GM18907 (cell line): Measurements from ENCODE around the gene RAB18.
"Not testable (repeated sequence)": the region's sequence is repeated elsewhere in the genome, so short reads cannot be mapped to it uniquely, and the experiment has no call there.

Experiments used
- ATAC-seq: cut with Tn5 transposase; IDR thresholded peaks from one replicate; pipeline ENCODE4 v1.9.1; 2021; ENCODE audit warnings: mild to moderate bottlenecking, moderate library complexity; ENCODE audit not compliant: unreplicated experiment

Gene RAB18

DNA sequence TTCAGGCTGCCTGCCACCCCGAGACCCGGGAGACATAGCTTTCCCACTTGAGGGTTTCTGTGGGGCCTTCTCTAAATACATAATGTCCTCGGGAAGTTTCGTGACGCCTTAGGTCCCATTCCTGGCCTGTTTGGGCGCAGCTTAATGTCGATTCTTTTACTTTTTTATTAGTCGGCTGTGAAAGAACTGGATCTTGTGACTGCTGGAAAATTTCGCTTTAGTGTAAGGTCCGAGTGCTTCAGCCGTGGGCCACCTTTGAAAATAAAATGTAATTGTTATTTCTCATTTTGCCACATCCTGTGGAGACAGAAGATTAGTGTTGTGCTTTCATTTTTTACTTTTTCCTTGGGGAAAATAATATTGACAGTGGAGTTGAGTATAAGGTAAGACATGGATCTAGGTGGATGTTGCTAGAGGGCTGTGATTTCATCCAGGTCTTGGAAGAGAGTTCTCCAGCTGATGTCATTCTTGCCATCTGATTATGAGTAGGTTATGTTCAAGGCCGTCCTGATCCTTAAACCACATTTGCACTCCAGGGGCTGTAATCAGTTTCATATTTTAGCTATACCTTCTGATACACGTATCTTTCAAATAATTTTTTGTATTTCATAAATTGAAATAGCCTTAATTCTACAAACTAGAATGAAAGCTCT, 830 bp downstream of the RAB18 start:
- no peak for ATAC-seq

DNA sequence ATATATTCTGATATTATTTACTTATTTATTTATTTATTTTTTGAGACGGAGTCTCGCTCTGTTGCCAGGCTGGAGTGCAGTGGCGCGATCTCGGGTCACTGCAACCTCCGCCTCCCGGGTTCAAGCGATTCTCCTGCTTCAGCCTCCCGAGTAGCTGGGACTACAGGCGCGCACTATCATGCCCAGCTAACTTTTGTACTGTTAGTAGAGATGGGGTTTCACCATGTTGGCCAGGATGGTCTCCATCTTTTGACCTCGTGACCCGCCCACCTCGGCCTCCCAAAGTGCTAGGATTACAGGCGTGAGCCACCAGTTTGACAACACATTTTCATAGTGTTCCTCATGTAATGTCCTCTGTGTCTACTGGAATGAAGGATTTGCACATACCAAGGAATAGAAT, 1.4 kb downstream of the RAB18 start:
- ATAC-seq, result not testable (repeated sequence)

DNA sequence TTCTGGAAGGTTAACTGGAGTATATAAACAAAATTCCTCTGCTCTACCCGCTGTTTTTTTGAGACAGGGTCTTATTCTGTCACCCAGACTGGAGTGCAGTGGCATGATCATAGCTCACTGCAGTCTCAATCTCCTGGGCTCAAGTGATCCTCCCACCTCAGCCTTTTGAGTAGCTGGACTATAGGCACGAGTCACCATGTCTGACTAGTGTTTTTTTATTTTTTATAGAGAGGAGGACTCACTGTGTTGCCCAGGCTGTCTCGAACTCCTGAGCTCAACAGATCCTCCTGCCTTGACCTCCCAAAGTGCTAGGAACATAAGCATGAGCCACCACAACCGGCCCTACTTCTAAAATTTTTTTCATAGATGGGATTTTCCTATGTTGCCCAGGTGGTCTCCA, 2.2 kb downstream of the RAB18 start:
- no peak for ATAC-seq

DNA sequence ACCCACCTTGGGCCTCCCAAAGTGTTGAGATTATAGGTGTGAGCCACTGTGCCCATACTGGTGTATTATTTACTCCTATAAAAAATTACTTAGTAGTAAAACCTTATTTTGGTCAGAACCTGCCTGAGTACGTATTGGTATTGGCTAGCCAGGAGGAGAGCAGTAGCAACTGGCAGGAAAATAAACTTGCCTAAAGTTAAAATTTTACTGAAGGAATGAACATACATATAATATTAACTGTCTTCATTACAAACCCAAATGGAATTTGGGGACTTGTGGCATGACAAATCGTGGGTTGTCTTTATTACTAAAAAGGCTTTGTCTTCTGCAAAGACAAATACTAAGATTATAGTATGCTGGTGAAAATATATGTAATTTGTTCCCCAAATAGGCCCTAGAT, 8.4 kb downstream of the RAB18 start:
- no peak for ATAC-seq

- ATAC-seq, result no peak
These were observed 9.5 kb downstream of the RAB18 start for GRCh38 chr10:27513451-27514191.

DNA sequence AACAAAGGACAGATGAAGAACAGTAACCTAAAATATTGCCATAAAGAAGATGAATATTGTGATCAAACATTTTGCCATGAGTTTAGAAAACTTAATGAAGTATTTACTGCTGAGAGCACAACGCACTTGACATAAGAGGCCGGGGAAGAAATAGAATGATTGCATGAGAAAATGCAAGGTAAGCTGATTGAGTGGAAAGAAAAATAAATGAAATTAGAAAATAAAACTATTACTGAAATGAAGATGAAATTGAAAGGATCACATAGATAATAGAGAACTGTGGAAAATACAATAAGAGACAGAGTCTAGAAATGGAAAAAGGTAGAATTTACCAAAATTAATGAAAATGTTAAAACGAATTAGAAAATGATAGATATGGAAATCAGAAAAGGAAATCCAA, 10.1 kb downstream of the RAB18 start:
- ATAC-seq, result no peak

- ATAC-seq, result no peak
These were observed 14.2 kb downstream of the RAB18 start for GRCh38 chr10:27518261-27518660.

- no peak for ATAC-seq
These were observed 21.7 kb downstream of the RAB18 start for GRCh38 chr10:27525819-27526218.

DNA sequence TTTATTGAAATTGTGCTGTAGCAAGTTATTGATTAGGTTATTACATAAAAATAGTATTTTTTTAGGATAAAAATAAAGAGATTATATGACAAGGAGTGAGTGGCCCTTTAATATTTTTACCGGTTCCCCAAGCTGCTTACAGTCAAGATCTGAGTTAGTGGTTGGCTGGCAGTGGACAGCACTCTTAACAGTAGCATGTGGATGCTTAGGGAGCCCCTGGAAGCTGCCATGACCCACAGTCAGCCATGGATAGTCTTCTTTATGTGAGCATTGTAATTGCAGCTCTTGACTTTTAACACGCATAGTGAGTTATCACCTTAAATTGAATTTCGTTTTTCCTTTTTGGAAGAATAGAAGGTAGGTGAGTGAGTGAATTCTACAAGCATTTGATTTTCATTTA, 22.1 kb downstream of the RAB18 start:
- no peak for ATAC-seq

DNA sequence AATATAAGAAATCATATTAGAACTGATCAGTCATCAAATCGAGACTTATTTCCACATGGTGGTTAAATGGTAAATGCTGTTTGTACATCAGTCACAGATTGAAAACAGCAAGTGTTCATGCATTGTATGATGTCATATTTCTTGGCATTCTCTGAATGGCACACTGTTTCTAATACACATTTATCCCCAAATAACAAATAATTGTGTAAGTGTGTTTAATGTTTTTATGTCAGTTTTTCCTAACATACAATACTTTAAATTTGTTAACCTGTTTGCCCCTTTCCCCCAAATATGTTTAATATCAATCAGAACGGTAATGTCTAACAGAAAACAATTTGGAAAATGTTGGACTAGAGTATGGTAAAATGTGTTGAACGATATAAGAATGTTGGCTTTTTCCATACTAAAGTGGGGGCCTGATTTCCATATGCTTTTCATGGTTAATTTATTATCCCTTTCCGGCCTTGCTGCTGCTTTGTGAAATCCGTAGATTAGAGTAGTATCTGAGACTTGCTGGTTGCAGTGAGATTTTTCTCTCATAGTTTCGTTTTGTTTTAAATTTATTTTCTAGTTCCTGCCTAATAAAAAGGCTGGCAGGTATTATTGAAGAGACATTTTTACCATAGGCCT, 23.7 kb downstream of the RAB18 start:
- no peak for ATAC-seq

GRCh38 chr10:27529010-27529783, 25.1 kb downstream of the RAB18 start:
- ATAC-seq, result no peak

- ATAC-seq, result no peak
These were observed 26.4 kb downstream of the RAB18 start for GRCh38 chr10:27530477-27530876.

GRCh38 chr10:27531336-27531847, 27.3 kb downstream of the RAB18 start:
- ATAC-seq, result no peak

DNA sequence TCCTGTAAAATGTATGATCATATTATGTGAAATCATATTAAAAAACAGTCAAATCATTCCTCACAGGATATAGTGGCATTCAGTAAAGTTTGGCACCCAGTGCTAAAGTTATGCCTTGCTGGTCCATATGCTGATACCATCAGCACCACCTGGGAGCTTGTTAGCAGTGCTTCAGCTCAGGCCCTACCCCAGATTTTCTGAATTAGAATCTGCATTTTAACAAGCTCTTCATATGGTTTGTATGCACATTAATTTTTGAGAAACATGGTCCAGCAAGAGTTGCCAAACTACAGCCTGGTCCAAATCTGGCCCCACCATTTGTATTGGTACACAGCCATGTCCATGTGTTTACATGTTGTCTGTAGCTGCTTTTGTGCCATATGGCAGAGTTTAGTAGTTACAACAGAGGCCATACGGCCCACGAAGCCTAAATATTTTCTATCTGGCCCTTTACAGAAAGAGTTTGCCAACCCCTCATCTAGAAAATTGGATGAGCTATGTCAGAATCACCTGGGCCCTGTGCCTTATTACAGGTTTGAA, 30.1 kb downstream of the RAB18 start:
- ATAC-seq, result no peak

DNA sequence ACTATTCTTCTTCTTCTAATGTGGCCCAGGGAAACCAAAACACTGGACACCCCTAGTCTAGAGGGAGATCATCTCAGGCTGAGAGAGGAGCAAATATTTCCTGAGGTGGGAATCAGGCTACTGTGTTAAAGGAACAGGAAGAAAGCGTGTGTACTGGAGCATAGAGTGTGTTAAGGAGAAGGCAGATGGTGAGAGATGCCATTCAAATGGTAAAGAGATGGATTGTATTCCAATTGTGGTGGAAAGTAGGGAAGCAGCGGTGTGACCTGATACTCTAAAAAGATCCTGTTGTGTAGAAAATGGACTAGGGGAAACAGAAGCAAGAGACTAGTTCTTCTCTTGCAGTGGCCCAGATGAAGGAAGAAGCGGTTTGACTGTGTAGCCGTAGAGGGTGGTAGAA, 31.2 kb downstream of the RAB18 start:
- no peak for ATAC-seq

- ATAC-seq, result no peak
These were observed 32.3 kb downstream of the RAB18 start for GRCh38 chr10:27536437-27536836.

GRCh38 chr10:27537166-27537565, 33.1 kb downstream of the RAB18 start:
- ATAC-seq, result no peak

- no peak for ATAC-seq
These were observed 33.7 kb downstream of the RAB18 start for GRCh38 chr10:27537787-27538186.

- ATAC-seq, result no peak
These were observed 36.6 kb downstream of the RAB18 start for GRCh38 chr10:27540672-27541071.

DNA sequence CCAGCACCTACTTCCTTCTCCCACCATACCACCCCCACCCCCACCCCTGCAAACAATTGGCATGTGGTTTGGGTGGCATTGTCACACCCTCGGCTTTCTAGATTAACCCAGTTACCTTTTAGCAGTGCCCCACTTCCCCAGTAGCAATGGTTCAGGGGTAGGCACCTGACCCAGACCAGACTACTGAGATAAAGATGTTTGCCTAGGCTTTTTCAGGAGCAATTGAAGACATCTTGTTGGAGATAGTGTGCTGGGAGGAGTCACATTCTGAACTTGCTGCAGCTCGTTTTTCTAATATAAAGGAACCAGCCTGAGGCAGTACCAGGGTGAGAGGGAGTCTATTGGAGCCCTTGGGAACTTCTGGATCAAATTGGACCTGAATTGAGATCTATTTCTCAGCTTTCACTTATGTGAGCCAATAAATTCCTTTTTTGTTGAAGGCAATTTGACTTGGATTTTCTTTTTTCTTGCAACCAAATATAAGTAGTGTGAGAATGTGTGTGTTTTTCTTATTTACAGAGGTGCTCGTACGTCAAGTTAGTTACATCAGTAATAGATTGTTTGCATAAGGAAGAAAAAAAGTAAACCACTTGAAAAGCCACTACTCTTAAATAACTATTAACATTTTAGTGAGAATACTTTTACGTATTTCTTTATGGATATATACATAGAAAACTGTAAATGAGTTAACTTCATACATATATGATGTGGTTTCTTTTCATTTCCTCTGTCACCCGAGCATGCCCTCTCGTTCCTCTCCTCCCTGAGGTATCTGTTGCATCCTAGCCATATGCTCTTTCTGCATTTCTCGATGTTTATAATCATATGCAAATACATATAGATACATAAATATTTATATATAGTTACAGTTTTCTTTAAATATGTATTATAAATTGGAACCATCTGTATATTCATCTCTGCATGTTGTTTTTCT, 38.0 kb downstream of the RAB18 start:
- no peak for ATAC-seq
